ENCODE measurements around the gene KCNJ3.

GRCh38 chr2:154720651-154721050 lies 22.2 kb downstream of the KCNJ3 start:
- TF ChIP-seq, protein P1, sequence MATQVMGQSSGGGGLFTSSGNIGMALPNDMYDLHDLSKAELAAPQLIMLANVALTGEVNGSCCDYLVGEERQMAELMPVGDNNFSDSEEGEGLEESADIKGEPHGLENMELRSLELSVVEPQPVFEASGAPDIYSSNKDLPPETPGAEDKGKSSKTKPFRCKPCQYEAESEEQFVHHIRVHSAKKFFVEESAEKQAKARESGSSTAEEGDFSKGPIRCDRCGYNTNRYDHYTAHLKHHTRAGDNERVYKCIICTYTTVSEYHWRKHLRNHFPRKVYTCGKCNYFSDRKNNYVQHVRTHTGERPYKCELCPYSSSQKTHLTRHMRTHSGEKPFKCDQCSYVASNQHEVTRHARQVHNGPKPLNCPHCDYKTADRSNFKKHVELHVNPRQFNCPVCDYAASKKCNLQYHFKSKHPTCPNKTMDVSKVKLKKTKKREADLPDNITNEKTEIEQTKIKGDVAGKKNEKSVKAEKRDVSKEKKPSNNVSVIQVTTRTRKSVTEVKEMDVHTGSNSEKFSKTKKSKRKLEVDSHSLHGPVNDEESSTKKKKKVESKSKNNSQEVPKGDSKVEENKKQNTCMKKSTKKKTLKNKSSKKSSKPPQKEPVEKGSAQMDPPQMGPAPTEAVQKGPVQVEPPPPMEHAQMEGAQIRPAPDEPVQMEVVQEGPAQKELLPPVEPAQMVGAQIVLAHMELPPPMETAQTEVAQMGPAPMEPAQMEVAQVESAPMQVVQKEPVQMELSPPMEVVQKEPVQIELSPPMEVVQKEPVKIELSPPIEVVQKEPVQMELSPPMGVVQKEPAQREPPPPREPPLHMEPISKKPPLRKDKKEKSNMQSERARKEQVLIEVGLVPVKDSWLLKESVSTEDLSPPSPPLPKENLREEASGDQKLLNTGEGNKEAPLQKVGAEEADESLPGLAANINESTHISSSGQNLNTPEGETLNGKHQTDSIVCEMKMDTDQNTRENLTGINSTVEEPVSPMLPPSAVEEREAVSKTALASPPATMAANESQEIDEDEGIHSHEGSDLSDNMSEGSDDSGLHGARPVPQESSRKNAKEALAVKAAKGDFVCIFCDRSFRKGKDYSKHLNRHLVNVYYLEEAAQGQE (IDR thresholded peaks at IDR 0.05; ENCODE audit: insufficient read depth in 1 of 2, low read depth in 2 of 2, low read length in 2 of 2), result no peak
- TF ChIP-seq TAF1 (IDR thresholded peaks at IDR 0.05; ENCODE audit: borderline replicate concordance, insufficient read depth, low read length) (no peak), POLR2AphosphoS5 (IDR thresholded peaks at IDR 0.05; ENCODE audit: low read depth, low read length) (no peak), SIN3A (IDR thresholded peaks at IDR 0.05; ENCODE audit: borderline replicate concordance, insufficient read depth, low read length) (no peak), FOXP2 (optimal IDR thresholded peaks at IDR 0.05; ENCODE audit: borderline replicate concordance, extremely low read depth, extremely low read length, insufficient read depth) (no peak)
